HepG2 (cell line): ENCODE results near the gene TXNL4B. TPM values are rescaled to one million over a fixed set of nuclear protein-coding genes. Genes with fewer than 3 reads are reported as not detected.

Source experiments
- GABPB1 ChIP-seq: IDR thresholded peaks from 2 replicates; pipeline ENCODE4 v1.6.1; 2016; ENCODE audit warnings: mild to moderate bottlenecking, missing genetic modification reagents, moderate library complexity, missing compliant biosample characterization
- HES4 ChIP-seq: sonication (generic); formaldehyde crosslinking; IDR thresholded peaks from 2 replicates; pipeline ENCODE4 v1.9.0; 2021; ENCODE audit warnings: mild to moderate bottlenecking, missing genetic modification reagents, borderline replicate concordance
- KDM2A ChIP-seq: sonication (generic); formaldehyde crosslinking; IDR thresholded peaks from 2 replicates; pipeline ENCODE4 v1.4.0; 2020; ENCODE audit warnings: low read depth, missing genetic modification reagents, borderline replicate concordance
- MXD1 ChIP-seq: sonication (generic); formaldehyde crosslinking; IDR thresholded peaks from 2 replicates; pipeline ENCODE4 v1.4.0; 2020; ENCODE audit warnings: mild to moderate bottlenecking, missing genetic modification reagents
- NFYB ChIP-seq: sonication (generic); formaldehyde crosslinking; IDR thresholded peaks from 2 replicates; pipeline ENCODE4 v1.4.0; 2020; ENCODE audit warnings: missing genetic modification reagents
- PAXIP1 ChIP-seq: sonication (generic); formaldehyde crosslinking; conservative IDR thresholded peaks from 2 replicates; pipeline ENCODE4 v1.4.0; 2020; ENCODE audit warnings: mild to moderate bottlenecking, missing genetic modification reagents, moderate library complexity
- RAD21 ChIP-seq: fragments of 450-650 bp; formaldehyde crosslinking; IDR thresholded peaks from 2 replicates; pipeline ENCODE4 v1.5.0; 2020; ENCODE audit warnings: mild to moderate bottlenecking
- SMAD1 ChIP-seq: sonication (generic); formaldehyde crosslinking; IDR thresholded peaks from 2 replicates; pipeline ENCODE4 v1.4.0; 2020; ENCODE audit warnings: missing genetic modification reagents, low read depth, mild to moderate bottlenecking, borderline replicate concordance
- SNAI1 ChIP-seq: sonication (generic); formaldehyde crosslinking; IDR thresholded peaks from 2 replicates; pipeline ENCODE4 v1.5.0; 2020; ENCODE audit warnings: mild to moderate bottlenecking, missing genetic modification reagents, borderline replicate concordance
- SOX5 ChIP-seq: IDR thresholded peaks from 2 replicates; pipeline ENCODE4 v1.6.1; 2016; ENCODE audit warnings: borderline replicate concordance
- SP140L ChIP-seq: sonication (generic); formaldehyde crosslinking; IDR thresholded peaks from 2 replicates; pipeline ENCODE4 v1.4.0; 2020; ENCODE audit warnings: missing genetic modification reagents, borderline replicate concordance
- TAF1 ChIP-seq: sonication (generic); formaldehyde crosslinking; IDR thresholded peaks from 2 replicates; pipeline ENCODE4 v1.4.0; 2020; ENCODE audit warnings: missing genetic modification reagents
- TFDP2 ChIP-seq: sonication (generic); formaldehyde crosslinking; IDR thresholded peaks from 2 replicates; pipeline ENCODE4 v1.4.0; 2020; ENCODE audit warnings: missing genetic modification reagents
- ZBTB38 ChIP-seq: sonication (generic); formaldehyde crosslinking; IDR thresholded peaks from 2 replicates; pipeline ENCODE4 v1.5.1; 2020; ENCODE audit warnings: mild to moderate bottlenecking, missing genetic modification reagents
- ZFY ChIP-seq: sonication (generic); formaldehyde crosslinking; IDR thresholded peaks from 2 replicates; pipeline ENCODE4 v1.4.0; 2020; ENCODE audit warnings: missing genetic modification reagents
- ZFYVE20 ChIP-seq: sonication (generic); formaldehyde crosslinking; IDR thresholded peaks from 2 replicates; pipeline ENCODE4 v1.8.0; 2023; ENCODE audit warnings: low read depth, mild to moderate bottlenecking, moderate library complexity, missing genetic modification reagents, borderline replicate concordance
- ZNF232 ChIP-seq: sonication (generic); formaldehyde crosslinking; IDR thresholded peaks from 2 replicates; pipeline ENCODE4 v1.4.0; 2020; ENCODE audit warnings: missing genetic modification reagents, borderline replicate concordance
- ZNF280D ChIP-seq: sonication (generic); formaldehyde crosslinking; IDR thresholded peaks from 2 replicates; pipeline ENCODE4 v1.5.1; 2020; ENCODE audit warnings: mild to moderate bottlenecking, missing genetic modification reagents
- ZNF558 ChIP-seq: sonication (generic); formaldehyde crosslinking; IDR thresholded peaks from 2 replicates; pipeline ENCODE4 v1.9.0; 2022; ENCODE audit warnings: mild to moderate bottlenecking, missing genetic modification reagents, borderline replicate concordance
- ZNF567 ChIP-seq: sonication (generic); formaldehyde crosslinking; IDR thresholded peaks from 2 replicates; pipeline ENCODE4 v1.8.1; 2023; ENCODE audit warnings: mild to moderate bottlenecking, missing genetic modification reagents, borderline replicate concordance
- polyA plus RNA-seq, 8 experiments: library from polyadenylated mRNA; depleted of rRNA in 3 of 8; stranded (reverse) in 7 of 8; unstranded in 1 of 8; fragments of >200 nt; fragmentation: Illumina TruSeq in 4 of 8; extraction: Trizol in 4 of 8; gene quantifications; 2 replicates each; pipeline versions ENCODE4 v1.2.1 to v1.2.3, GENCODE V29; 2011 to 2016; ENCODE audit warnings: low read depth in 4 of 8, missing spikeins in 1 of 8, mixed read lengths in 1 of 8; ENCODE audit not compliant: insufficient read depth in 1 of 8
- total RNA-seq, 5 experiments: library from RNA; depleted of rRNA; stranded (reverse); fragments of >200 nt; fragmentation: Illumina TruSeq; extraction: Trizol; gene quantifications; 2 replicates each; pipeline ENCODE4 v1.2.3, GENCODE V29; 2016; ENCODE audit warnings: low read depth in 1 of 5

The TXNL4B gene
- total and polyA plus RNA-seq, 2 of the 13 experiments (the other 11 are each of a cell fraction or from before 2014, with no cell fraction given): 17.4 to 18.3 TPM

- TF ChIP-seq TFDP2 (CRISPR knock-in tag) (0 out of 2 replicates have a peak, but pooled peaks have one; percentile 36), TAF1 (CRISPR knock-in tag) (no peak), ZNF232 (0 out of 2 replicates have a peak, but pooled peaks have one; percentile 46), NFYB (CRISPR knock-in tag) (no peak), ZNF280D (CRISPR knock-in tag) (peak; percentile 57; the same call in 1 of the 2 replicates), SP140L (CRISPR knock-in tag) (0 out of 2 replicates have a peak, but pooled peaks have one; percentile 65), MXD1 (0 out of 2 replicates have a peak, but pooled peaks have one; percentile 38), GABPB1 (peak; percentile 39), SMAD1 (CRISPR knock-in tag) (0 out of 2 replicates have a peak, but pooled peaks have one; percentile 28), PAXIP1 (CRISPR knock-in tag) (peak; percentile 69), SOX5 (CRISPR knock-in tag) (peak; percentile 80), ZNF558 (CRISPR knock-in tag) (no peak), ZFYVE20 (no peak), RAD21 (CRISPR knock-in tag) (peak; percentile 81), ZFY (CRISPR knock-in tag) (0 out of 2 replicates have a peak, but pooled peaks have one; percentile 37), KDM2A (peak; percentile 46; the same call in 1 of the 2 replicates), ZBTB38 (CRISPR knock-in tag) (no peak; the same call in 1 of the 2 replicates), HES4 (CRISPR knock-in tag) (no peak), ZNF567 (0 out of 2 replicates have a peak, but pooled peaks have one; percentile 68), SNAI1 (CRISPR knock-in tag) (no peak)
Measured at GRCh38 chr16:72124761-72125634, 31.6 kb upstream of the TXNL4B start (continued).
